Activated T-cell treated with anti-CD3 and anti-CD28 coated beads for 24 hours (primary cell): Measurements from ENCODE around the gene FLT4.

ENCODE experiments used
- DNase-seq: peaks from one replicate; pipeline ENCODE4 v3.0.0-alpha.2; 2020; ENCODE audit warnings: low read depth

Gene FLT4

DNA sequence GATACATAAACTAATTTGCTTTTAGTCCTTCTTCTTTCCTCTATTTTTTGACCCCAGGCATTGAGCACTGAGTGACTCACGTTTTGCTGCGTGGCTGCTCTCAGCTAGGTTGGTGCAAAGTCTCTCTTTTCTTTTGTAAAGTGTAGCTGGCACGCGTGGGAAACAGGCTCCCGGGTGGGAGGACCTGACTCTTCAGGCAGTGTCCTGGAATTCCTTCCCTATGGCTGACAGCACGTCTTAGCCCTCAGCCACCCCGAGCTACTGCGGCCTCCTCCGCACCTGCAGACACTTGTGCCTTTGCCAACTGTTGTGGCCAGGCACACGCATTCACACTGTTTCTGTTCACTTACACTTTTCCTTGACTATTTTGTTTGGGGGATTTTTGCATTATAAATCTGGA, 57.2 kb downstream of the FLT4 start:
- DNase-seq, result no peak

DNA sequence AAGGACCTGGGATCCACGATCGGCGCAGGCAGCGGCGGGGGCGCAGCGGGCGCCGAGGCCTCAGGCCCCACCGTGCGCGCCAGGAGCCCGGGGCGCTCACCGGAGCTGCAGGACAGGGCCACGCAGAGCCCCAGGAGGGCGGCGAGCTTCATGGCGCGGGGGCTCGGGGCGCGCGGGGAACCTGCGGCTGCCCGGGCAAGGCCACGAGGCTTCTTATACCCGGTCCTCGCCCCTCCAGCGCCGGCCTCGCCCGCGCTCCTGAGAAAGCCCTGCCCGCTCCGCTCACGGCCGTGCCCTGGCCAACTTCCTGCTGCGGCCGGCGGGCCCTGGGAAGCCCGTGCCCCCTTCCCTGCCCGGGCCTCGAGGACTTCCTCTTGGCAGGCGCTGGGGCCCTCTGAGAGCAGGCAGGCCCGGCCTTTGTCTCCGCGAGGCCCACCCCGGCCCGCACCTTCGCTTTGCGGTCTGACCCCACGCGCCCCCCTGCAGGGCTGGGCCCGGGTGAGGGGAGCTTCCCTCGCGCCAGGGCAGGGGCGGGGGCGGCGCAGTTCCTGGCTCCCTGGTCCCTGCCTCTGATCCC, 58.0 kb downstream of the FLT4 start, which contains the start of gene SCGB3A1:
Gene SCGB3A1 (minus strand): TSS at position 189 of the 577 bp plus-strand sequence. CDS start 37 bp downstream, at position 152.
- DNase-seq, result no peak

DNA sequence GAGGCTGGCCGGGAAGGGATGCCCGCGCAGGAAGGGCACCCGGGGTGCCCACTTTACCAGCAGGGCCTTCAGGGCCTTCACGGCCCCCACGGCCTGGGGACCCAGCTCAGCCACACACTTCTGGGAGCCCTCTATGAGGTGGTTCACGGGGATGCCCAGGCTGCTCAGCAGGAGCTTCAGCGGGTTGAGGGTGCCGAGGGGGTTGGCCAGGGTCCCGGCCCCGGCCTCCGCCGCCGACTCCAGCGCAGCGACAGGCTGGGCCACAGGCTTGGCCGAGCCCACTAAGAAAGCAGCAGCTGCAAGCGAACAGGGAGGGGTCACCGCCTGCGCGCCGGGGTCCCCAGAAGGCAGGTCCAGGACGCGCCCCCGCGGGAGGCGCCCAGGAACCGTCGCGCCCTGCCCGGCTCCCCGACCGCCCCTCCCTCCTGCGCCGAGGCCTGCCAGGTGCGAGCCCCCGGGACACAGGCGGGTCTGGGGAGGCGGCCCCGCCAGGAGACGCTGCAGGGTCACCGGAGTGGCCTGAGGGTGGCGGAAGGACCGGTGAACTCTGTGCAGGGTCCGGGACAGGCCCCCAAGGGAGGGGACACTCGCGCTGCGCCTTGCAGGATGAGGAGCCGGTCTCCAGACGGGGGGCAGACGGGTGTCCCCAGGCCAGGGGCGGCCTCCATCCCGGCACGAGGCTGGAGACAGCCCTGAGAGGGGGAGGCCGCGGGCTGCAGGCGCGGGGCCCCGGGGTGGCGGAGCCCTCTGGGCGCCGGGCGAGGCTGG, 58.7 kb downstream of the FLT4 start:
- DNase-seq, result no peak

DNA sequence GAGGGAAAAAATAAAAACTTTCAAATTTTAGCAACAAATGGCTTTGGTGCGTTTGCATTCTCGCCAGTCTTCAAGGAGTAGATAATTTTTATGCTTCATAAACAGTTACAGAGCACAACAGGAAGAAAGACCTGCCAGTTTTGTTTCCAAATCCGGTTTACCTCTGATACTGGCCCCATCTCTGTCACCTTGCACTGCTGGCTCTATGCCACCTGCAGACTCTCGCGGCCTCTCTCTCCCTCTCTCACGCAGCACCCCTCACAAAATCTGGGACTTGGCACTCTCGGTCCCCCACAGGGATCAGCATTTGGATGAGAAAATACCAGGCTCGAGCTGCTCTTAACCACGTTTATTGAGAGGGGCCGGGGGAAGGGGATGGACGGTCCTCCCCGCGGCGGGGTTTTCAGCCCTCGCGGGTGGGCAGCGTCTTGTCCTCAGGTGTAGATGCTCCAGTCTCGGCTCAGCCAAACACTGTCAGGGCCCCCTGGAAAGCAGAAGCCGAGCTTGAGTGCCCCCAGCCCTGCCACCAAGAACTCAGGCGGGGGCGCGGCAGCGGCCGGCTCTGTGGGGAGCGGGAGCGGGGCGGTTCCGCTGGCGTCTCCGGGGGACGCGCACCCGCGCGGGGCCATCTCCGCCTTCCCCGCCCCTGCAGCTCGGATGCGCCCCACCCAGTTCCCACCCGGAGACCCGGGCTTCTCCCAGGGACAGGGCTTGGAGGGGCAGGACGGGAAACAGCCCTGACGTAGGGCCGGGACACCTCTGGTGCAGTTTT, 59.4 kb downstream of the FLT4 start:
- DNase-seq, result no peak

DNA sequence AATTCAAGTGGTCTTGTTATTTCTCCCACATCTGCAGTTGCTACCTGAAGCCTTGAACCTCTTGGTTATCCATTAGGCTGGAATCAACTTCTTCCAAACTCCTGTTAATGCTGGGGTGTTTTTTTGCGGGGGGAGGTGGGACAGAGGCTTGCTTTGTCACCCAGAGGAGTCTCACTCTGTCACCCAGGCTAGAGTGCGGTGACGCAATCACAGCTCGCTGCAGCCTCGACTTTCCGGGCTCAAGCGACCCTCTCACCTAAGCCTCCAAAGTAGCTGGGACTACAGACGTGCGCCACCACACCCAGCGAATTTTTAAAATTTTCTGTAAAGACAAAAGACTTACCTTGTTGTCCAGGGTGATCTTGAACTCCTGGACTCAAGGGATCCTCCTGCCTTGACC, 62.5 kb downstream of the FLT4 start:
- no peak for DNase-seq

DNA sequence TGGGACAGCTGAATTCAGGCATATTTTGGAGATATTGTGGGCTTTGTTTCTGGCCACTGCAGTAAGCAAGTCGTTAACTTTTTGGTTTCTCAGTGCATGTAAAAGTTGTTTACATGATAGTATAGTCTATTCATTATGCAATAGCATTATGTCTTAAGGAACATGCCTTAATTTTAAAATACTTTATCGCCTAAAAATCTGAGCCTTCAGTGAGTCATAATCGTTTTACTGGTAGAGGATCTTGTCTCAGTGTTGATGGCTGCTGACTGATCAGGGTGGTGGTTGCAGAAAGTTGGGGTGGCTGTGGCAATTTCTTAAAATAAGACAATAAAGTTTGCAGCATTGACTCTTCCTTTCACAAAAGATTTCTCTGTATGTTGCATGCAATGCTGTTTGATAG, 63.2 kb downstream of the FLT4 start:
- no peak for DNase-seq

DNA sequence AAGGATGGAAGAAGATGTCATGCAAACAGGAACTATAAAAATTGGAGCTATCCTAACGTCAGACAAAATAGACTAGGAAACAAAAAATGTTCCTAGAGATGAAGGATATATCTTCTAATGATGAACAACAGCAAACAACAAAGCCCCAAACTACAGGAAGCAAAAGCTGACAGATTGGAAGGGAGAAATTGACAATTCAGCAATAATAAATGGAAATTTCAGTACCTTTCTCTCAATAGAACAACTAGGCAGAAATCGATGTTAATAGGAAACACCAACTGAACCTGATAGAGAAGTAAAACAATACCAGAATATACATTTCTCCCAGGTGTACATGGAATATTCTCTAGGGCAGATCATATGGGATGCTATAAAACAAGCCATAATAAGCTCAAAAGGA, 65.7 kb downstream of the FLT4 start:
- DNase-seq, result no peak

DNA sequence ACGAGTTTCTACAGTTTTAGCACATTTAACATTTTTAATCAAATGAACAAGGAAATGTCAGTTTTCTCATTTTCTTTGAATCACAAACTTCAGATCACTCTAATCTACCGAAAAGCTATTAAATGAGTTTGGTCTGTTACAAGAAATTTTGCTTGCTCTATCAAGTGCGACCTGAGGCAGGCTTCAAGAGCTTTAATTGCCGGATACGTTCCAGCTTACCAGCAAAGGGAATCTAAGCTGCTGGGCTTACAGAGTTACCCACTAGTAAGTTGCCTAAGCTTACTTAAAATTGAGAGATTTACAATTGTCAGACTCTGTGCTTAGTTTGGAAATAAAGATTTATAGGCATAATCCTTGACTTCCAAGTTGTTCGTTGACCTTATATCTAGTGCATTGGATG, 68.7 kb downstream of the FLT4 start:
- no peak for DNase-seq

DNA sequence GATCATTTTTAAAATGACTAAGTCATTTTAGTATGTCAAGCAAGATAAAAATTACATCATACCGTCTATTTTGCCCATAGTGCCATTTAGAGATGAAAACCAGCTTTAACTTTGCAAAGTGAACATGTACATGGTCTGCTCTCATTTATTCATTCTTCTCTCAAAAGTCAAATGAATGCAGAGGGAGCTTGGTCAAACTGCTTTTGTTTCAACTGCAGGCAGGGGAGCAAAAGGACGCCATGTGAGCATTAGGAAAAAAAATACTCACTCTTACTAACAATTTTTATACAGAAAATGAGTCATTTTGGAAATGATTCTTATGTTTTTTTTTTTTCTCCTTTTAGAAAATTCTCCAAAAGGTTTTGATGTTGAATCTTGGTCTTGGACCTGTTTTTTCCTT, 73.8 kb downstream of the FLT4 start:
- DNase-seq, result no peak

DNA sequence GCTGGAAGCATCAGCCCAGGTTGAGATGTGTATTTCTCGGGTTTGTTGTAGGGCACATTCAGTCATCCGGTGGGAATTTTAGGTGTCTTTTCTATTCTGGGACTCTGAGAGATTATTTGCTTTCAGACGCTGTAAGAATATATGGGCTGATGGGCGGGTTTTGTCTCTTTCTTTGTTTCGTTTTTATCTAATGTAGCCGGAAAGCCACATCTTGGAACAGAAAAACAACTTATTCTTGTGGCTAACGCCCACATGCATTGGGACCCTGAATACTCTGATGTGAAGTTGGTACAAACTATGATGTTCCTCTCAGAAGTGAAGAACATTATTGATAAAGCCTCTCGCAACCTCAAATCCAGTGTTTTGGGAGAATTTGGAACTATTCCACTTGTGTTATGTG, 80.5 kb downstream of the FLT4 start:
- DNase-seq, result no peak

DNA sequence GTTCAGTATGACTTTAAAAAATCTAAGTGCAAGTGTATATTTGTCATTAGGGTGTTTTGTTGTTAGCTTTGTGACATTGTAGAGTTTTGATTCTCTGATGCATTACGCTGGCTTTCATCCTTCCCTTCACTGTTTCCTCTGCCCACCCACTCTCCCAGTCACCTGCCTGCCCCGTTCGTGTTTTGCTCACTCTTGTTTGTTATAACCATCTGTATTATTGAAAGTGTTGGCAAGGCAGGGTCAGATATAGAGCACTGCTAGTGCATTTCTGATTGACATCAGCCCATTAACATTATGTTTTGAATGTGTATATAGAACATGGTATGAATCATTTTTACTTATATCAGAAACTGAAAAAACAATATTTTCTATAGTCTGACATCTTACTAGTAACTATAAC, 85.4 kb downstream of the FLT4 start:
- DNase-seq, result peak; percentile 20

DNA sequence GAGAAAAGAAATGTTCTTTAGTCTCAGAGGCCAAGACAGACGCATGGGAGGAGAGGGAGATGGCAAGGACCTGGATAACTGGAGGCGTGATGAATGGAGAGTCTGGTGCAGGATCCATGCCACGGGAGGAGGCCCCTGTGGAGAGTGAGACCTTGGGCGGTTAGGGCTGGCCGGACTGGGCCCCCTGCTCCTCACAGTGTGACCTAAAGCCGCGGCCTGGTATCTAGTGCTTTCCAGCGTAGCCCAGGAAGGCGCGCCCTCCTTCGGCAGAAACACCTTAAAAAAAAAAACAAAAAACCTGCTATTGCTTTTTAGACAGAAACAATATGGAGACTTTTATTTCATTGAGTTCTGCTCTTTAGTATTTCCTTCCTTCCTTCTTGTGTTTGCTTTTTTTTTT, 91.2 kb downstream of the FLT4 start:
- no peak for DNase-seq

DNA sequence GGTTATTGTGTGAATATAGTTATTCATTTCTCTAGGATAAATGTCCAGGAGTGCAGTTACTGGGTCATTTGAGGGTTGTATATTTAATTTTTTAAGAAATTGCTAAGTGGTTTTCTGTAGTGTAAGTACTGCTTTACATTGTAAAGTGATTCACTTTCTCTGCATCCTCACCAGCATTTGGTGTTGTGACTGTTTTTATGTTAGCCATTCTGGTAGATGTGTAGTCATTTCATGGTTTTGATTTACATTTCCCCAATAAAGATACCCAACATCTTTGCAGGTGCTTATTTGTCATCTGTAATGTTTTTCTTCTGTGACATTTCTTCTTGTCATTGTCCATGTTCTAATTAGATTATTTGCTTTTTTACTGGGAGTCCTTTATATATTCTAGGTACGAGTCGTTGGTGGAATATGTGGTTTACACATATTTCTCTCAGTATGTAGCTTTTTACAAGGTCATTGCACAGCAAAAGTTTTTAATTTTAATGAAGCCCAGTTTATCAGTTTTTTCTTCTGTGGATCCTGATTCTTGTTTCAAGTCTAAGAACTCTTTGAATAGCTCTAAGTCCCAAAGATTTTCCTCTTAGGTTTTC, 92.1 kb downstream of the FLT4 start:
- no peak for DNase-seq

DNA sequence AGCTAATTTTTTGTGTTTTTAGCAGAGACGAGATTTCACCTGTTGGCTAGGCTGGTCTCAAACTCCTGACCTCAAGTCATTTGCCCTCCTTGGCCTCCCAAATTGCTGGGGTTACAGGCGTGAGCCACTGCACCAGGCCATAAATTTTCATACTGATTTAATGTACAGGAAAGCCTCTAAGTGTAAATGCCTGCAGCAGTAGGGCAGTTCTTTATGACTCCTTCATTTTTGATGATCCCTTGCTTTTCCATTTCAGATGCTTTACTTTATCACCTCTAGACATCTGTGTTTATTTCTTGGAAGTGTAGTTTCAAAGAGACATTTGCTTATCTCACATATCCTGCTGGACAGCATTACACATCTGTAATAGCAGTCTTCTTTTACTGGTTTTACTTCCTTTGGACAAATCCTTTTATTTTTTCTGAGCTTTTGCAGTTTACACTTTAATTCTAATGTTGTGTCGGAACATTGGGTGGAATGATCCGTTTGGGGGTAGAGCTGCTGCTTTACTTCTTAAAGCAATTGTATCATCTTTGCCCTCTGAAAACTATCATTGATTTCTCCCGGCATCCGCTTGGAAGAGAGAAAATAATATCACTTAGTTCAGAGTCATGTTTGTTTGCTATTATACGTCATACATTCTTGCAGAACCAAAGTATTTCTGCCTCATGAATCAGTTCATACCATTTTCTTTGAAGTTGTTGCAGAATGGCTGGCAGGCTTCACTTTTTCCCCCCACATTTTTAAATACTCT, 94.1 kb downstream of the FLT4 start:
- DNase-seq, result no peak

DNA sequence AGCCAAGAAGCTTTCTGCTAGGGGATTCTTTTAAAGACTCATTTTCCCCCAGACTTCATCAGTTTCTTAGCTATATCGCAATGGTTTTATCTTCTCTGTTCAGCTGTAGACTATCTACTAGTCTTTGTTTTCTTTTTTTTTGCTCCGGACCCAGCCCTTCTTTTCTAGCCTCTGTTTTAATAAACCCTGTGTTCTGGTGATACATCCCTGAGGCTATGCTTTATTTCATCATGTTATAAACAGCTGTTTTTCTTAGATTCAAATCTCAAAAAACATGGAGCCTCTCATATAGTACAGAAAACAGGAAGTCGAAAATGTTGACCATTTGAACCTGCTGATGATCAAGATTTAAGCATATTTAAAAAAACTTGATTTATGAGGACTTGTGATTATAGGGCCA, 95.9 kb downstream of the FLT4 start:
- DNase-seq, result no peak
